Iris pigment epithelial cell (primary cell): ENCODE results near the gene PRAC2.

ENCODE experiments used
- DNase-seq: peaks from one replicate; pipeline ENCODE4 v3.0.0-alpha.2; 2011; ENCODE audit warnings: low read depth

Gene PRAC2

DNA sequence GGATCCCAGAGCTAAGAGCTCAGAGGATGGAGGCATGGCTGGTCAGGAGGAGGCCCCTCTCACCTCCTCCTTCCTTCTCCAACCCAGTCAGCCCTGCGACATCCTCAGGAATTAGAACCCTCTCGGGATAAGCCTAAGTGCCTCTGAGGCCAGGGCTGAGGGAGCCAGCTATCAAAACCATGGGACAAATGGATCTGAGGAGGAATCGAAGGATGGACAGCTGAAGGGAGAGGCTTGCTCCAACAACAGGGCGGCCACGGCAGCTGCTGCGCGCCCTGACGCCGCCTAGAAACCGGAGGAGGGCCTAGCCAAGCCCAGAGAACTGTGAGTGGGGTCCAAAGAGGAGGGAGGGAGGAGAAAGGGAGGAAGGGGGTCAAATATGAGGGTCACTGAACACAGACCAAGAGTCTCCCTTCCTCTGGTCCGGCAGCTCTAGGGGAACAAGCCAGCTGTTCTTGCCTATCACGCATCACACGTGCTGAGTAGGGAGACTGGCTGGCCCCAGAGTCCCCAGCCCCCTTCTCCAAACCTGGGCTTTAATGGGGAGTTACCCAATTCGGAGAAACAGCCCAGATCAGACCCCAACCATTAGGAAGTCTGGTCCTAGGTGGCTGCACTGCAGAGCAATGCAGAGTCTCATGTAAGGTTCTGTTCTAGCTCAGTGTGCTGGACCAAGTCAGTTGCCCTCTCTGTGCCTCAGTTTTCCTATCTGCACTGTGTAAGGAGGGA is 11.5 kb downstream of the PRAC2 start:
- DNase-seq: no peak

DNA sequence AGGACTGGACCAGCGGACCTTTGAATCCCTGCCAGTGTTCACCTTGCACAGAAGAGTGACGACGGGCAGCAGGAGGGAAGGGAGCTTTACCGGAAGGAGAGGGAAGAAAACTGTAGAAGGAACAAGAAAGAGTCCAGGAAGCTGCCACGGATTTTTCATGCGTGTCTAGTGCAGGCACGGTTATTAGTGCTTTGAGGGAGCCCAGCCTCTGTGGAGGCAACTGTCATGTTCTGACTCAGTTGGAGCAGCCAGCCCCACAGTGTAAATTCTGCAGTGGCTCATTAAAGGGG is 12.0 kb downstream of the PRAC2 start:
- DNase-seq: no peak

DNA sequence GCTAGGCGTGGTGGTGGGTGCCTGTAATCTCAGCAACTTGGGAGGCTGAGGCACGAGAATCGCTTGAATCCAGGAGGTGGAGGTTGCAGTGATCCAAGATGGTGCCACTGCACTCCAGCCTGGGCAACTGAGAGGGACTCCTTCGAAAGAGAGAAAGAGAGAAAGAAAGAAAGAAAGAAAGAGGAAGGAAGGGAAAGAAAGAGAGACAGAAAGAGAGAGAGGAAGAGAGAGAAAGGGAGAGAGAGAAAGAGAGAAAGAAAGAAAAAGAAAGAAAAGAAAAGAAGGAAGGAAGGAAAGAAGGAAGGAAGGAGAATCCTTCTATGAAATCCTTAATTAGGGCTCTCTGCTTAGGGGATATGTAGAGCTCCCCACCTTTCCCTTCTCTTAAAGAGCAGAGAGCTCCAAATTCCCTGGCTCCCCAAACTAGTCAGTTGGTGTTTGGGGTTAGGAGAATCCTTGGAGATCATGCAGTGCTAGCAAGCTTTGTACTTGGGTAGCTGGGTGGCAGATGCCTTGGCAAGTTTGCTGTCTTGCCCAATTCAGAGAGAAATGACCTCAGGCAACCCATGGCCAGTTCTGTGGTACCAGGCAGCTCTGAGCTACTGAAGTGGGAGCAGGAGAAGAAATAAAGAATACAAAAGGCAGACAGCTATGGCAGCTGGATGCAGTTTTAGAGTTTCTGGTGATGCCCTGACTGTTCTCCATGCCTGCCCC is 14.5 kb downstream of the PRAC2 start:
- DNase-seq: no peak

DNA sequence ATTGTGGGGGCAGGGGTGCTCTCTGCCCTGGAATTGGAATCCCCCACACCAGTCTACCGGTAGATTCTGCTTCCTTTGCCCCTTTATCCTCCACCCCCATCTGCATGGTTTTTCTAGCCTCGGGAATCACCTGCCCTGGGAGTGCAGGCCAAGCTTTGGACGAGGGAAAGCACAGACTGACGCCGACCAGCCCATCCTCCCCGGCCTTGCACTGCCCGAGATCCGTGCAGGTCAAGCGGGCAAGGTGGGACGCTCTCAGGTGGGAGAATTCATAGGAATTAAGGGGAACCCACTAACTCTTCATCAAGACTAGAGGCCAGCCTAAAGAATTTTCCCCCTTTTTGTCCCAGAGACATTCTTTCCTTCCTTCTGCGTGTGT is 15.4 kb downstream of the PRAC2 start:
- no peak for DNase-seq

DNA sequence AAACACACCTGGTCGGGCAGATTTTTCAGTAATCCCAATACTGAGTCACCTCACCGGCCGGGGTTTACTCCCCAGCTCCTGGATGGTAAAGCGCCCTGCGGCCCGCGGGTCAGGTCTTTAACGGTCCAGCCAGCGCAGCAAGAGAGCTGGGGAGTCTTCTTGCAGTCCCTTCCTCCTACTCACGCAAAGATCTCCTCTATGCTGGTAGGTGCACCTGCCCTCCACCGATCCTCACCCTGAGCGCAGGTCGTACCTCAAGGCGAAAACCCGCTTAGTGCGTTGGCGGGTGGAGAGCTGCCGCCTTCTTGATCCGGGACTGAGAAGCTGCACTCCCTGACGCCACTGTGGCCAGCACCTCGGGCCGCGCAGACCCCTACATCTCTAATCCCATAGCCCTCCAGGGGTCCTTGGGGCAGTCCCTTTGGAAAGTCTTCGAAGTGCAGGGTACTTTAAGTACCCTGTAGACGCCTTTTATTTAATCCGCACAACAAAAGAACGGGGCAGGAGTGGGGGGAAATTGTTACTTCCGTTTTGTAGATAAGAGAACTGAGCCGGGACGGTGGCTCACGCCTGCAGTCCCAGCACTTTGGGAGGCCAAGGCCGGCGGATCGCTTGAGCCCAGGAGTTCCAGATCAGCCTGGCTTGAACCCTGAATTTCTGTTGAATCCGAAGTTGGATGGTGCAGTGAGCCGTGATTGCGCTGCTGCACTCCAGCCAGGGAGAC is 16.0 kb downstream of the PRAC2 start:
- DNase-seq: no peak

DNA sequence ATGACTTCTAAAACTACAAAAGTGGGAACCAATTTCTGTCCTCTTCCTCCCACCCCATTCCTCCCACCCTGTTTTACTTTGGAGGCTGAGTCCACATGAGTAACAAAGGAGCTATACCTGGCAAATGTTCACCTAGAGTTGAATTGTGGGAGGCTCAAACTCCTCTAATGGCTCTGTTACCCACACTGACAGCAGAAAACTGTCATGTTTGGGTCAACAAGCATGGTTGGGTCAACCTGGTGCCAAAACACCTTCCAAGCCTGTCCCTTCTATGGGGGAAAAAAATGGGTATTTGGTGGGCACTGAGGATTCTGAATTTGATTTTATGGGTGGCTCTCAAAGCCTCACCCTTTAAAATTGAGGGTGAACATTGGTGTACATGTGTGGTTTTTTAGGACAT is 17.6 kb downstream of the PRAC2 start:
- DNase-seq: no peak

DNA sequence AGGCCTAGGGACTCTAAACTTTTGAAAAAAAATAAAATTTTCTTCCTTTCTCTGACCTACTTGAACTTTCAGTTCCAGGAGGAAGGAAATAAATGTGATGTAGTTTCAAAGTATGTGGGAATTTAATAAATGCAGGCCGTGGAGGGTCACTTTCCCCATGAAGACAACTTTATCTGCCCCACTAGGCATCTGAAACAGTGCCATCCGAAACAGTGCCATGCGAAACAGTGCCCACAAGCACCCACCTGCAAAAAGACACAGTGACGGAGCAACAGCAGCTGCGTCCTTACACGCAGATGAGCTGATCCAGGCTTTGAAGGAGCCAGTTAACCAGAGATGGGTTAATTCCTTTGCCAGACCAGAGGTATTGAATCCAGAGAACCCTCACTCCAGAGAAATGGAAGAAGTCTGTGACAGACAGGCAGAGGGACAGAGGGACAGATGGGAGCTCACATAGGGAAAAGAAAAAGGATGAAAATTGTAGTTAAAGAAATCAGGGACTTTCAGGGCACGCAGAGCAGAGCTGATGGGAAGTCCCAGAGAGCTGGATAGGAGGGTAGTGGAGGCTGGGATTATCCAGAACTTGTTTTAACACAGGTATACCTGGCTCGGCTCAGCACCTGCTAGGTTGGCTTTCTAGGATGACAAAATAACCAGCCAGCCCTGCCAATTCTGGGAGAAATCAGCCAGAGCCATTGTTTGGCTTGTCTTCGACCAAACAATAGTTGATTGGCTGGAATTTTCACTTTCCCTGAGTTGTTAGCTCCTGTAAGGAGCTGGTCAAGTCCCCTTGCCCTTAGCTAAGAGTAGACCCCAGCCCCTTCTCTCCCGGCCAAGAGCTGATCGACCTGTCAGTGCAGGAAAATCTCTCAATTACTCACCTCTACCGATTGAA is 22.6 kb downstream of the PRAC2 start:
- no peak for DNase-seq

DNA sequence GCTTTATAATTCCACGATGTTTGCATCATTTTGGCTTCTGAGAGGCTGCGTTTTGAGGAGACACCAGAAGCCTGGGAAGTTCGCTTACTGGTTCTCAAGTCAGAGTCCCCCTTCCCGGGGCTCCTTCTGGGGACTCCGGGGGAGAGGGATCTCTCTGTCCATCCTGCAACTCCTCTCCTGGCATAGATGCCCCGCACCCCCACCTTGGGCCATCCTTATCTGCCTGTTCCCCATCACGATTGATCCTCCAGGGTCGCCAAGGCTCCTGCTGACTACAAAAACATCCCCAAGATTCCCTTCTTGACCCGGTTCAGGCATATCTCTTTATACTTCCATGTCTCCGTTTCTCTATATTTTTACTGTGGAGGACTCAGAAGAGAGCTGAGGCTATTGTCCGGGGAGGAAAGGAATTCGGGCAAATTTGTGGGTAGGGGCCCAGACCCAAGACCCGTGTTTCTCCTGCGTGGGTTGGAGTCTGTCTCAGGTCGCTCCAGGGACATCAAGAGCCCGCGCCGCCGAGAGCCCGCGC is 24.0 kb downstream of the PRAC2 start:
- no peak for DNase-seq

DNA sequence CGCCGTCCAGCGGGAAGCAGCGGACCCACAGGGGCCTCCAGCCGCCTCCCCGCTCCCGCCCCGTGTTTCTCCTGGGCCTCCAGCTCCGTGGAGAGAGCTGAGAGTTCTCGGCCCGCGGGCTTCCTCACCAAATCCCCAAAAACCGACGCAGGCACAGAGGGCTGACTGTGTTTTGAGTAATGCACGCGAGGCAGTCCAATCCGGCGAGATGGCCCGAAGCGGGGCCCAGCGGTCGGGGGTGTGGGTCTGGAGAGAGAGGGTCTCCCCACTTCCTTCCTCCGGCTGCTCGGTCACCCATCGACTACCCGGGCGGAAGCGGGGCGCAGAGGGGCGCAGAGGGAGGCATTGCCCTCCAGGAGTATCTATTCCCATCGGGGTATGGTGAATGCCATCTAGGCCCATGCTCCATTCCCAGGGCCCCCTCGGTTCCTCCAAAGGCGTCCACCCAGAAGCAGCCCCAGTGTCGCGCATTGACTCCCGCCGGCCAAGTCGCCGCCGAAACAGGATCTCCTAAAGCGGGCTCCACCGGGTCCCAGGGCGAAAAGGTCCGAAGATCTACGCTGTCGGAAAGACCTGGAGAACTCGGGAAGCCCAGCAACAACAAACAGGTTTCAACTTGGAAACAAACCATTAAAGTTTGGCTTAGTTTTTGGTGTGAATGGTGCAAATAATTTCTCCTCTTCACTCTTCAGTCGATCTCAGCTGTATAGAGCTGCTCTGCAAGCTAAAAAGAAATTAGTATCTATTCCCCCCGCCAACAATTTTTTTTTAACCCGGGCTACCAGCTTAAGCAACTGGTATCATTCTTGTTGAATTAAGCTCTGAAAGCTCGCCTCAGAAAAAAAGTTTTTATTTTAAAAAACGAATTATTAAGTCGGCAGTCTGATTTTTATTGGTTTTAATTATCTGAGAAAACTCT is 24.7 kb downstream of the PRAC2 start:
- DNase-seq: no peak

DNA sequence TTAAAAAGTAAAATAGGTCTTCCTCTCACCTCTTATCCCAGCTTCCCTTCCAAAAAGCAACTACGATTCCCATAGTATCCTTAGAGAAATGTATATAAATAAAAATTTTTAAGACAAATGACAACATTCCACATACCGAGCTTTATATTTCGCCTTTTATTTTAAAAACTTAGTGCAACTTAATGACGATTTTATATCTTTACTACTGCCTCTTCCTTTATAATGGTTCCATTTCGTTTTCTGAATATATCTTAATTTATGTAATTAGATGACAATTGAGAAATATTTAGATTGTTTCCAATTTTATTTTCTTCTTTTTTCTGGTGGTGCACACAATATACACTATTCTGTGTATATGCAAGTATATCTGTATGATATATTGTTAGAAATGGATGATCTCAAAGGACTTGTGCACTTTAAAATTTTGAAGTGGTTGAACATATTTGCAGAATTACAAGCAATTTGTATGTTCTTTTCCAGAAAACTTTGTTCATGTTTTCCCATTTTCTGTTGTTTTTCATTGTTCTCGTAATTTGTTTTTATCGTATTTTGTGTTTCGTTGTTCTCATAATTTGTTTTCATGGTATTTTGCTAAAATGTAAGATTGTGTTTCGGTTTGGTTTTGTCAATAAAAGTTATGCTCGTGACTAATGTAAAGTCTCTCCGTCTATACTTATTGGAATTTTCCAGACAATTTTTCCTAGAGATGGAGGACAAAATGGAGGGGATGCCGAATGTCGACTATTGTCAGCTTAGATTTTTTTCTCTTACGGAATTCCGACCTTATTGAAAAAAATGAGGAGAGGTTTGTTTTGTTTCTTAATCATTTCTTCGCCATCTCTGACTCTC is 26.0 kb downstream of the PRAC2 start:
- DNase-seq: no peak

DNA sequence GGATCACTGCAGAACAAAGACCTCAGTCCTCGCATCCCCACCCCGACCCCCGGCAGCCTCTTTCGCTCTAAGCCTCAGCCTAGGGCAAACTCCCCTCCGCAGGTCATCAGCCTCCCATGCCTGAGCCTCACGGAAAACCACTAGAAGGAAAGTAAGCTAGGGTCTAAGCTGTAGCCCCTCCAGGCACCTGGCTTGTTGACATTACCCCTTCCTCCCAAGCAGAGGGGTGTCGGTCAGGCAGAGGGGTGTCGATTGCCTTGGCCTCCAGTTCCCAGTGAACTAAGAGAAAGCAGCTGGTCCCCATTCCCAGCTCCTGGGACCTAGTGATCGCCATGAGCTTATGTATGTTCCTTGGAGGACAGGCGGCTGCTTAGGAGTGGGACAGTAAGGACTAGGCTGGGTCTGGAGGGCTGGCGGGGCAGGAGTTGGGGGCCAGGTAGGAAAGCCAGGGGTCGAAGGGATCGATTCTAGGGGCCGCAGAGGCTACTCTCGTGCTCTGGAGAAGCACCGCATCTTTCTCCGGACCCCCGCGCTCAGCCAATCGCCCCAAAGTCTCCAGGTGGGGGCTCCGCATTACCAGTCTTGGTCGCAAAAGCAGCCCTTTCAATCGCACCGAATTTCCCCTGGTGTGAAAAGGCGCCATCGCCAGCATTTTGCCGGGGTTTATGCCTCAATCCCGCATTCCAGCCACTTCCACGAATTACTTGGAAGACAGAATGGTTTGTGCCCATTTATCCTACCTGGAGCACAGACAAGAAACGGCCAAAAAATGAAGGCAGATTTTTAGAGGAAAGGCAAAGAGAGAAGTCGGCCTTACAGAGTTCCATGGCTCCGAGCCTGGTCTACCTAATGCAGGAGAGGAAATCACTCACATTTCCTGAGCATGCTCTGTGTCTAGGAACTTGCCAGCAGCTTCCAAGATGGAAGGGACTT is 26.9 kb downstream of the PRAC2 start:
- no peak for DNase-seq

DNA sequence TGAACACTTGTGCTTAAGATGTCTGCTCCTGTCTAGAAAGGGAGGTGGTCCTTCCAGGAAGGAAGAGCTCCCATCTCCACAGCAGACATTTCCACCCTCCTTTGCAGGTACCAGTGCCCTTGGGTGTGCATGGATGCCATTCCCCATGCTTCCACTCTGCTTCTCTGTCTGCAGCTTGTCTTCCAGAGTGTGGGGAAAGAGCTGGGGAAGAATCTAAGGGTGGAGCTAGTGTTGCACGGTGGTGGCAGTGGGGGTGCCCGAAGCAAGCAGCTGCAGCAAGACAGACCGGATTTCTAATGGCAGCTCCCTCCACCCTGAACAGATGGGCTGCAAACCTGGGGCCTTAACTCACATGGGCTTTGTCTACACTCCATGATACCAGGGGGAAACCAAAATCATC is 28.2 kb downstream of the PRAC2 start:
- no peak for DNase-seq

DNA sequence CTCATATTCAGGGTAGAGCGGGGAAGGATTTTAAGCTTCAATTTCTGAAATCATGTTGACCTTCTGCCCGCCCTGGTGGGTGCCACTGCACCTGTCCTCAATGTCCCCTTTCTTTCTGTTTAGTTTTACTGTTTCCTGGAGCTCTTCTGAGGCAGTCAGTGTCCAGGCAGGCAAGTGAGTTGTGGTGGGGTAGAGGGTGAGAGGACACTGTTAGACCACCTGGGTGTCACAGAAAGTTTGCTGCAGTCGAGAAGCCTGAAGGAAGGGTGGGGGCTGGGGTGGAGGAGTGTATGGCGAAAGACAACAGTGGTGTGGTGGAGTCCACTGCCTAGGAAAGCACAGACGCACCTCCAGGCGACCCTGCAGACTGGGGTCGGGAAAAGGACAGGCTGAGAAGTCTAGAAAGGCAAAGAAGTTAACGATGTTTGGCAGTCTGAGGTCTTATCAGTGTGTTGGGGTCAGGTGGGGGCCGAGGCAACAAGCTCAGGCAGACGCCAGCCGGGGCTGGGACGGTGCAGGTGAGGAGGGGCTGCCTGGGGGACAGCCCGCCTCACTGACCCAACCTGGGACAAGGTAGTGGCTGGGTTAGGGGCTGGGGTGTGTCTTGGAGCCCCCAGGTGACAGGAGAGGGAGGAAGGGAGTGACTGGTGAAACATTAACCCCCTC is 28.9 kb downstream of the PRAC2 start:
- DNase-seq: no peak

DNA sequence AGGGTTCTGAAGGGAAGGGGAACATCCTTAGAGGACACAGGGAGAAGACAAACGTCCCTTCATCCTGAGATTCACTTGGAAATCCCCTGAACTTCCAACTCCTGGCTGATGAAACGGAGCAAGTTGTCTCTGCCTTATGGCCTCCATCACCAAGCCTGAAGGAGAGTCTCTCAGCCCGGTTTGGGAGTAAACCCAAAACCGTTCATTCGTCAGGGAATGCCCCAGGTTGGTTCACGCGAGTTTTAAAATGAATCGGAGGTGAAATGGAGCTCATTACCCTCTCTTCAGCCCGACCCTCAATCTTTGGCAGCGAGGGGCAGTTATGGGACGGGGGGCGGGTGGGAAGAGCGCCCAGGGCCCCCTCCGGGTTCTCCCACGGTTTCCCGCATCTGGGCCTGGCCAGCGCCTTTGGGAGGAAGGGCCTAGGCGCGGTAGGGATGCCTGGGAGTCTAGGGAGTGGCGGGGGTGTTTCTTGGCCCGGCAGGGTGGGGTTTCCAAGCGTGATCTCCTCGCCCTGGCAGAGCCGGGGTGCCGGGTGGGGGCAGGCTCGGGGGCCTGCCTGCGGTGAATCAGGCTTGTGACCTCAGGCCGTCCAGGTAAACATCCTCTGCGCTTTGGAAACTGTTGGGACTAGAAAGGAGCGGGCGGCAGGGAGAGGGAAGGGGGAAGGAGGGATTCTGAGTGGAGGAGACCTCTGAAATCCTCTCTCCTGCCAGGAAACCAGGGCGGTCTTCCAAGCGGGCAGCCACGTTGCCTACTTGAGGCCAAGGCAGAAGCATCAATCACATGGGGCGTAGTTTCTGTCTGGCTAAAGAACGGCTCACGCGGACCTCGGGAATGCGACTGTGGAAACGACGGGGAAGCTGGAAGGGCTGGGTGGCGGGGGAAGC is 29.7 kb downstream of the PRAC2 start:
- no peak for DNase-seq

DNA sequence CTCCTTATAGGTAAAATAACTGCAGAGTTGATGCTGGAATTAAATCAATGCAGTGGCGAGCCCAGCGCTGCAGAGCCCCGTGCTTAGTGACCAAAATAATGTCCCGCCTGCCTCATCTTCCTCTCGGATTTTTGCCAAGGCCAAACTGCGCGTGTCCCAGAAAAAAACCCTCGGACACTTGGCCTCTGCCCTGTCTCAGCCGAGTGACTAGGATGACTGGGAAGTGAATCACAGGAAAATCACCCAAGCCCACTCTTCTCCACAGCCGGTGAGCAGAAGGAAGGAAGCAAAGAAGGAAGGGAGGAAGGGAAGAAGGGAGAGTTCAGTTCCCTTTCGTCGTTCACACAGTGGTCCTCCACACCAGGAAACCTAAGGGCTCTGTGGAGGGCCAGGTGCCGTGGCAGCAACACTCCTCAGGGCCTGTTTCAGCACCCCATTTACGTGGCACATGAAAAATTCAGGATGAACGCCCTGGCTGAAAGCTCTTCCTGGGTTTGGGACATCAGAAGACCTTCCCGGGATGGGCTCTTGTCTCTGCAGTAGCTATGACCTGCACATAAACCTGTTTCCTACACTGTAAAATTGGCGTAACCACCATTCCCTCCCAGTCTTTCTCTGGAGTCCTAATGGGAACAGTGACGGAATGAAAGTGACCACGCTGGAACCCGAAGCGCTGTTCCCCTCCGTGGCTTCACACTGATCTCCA is 31.0 kb downstream of the PRAC2 start:
- no peak for DNase-seq

DNA sequence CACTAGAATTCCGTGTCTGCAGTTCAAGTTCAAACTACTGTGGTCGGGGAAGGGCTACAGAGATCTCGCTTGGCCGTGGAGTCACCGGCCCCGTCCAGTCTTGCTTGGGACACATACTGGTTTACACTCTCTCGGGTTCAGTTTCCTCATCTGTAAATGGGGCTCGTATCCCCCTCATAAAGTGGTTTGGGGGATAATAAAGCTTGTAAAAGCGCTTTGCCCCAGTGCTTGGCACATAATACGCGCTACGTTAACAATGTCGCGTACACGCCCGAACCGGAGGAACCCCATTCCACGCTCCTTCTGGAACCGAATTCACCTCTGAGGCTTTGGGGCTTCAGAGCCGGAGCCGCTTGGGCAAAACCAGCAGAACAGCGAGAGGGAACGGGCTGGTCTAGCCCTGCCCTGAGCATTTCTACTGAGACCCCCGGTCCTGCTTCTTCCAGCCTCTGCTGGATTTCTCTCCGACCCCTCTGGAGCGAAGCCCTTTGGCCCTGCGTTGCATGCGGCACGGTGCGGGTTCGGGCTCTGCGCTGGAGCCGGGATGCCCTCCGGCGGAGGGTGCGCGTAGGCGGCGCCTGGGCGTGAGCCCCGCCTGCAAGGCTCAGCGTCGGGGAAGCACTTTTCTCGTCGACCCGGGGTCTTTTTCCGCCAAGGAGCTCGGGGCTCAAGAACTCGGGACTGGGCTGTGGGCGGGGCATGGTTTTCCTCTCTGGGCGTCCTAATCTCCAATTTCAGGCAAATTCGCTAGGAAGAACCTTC is 31.7 kb downstream of the PRAC2 start:
- DNase-seq: no peak
